Mesenchymal stem cell (in vitro differentiated cells and primary cell): ENCODE measurements around the gene NPHP4.

Experiments used
- DNase-seq: peaks from one replicate; pipeline ENCODE4 v3.0.0-alpha.2; 2013
- H2AFZ ChIP-seq: one replicate; pipeline ENCODE4 v1.6.1; 2013; ENCODE audit warnings: low read depth, mild to moderate bottlenecking, control low read depth, inconsistent platforms, low read length, moderate library complexity
- H2AK5ac ChIP-seq: 2 replicates; pipeline ENCODE4 v1.6.1; 2013; ENCODE audit warnings: low read length, moderate library complexity, mild to moderate bottlenecking, inconsistent platforms; ENCODE audit not compliant: severe bottlenecking
- H2BK120ac ChIP-seq: one replicate; pipeline ENCODE4 v1.6.1; 2013; ENCODE audit warnings: low read depth, mild to moderate bottlenecking, inconsistent platforms, low read length, moderate library complexity
- H2BK12ac ChIP-seq, 2 experiments: one replicate each; pipeline ENCODE4 v1.6.1; 2013; ENCODE audit warnings: inconsistent platforms in 2 of 2, low read length in 2 of 2, mild to moderate bottlenecking in 2 of 2, moderate library complexity in 2 of 2, control low read depth in 1 of 2
- H2BK15ac ChIP-seq: one replicate; pipeline ENCODE4 v1.6.1; 2013; ENCODE audit warnings: mild to moderate bottlenecking, low read depth, inconsistent platforms; ENCODE audit not compliant: poor library complexity, severe bottlenecking
- H2BK5ac ChIP-seq: 2 replicates; pipeline ENCODE4 v1.6.1; 2013; ENCODE audit warnings: low read depth, mild to moderate bottlenecking, low read length, control low read depth, inconsistent platforms; ENCODE audit not compliant: poor library complexity, severe bottlenecking
- H3K14ac ChIP-seq, 2 experiments: one replicate each; pipeline ENCODE4 v1.6.1; 2013; ENCODE audit warnings: inconsistent platforms in 2 of 2, low read length in 2 of 2, control low read depth in 1 of 2, mild to moderate bottlenecking in 1 of 2, moderate library complexity in 1 of 2
- H3K18ac ChIP-seq, 2 experiments: one replicate each; pipeline ENCODE4 v1.6.1; 2013; ENCODE audit warnings: inconsistent platforms in 2 of 2, low read length in 2 of 2, control low read depth in 1 of 2, low read depth in 1 of 2, mild to moderate bottlenecking in 1 of 2
- H3K23ac ChIP-seq, 2 experiments: one replicate each; pipeline ENCODE4 v1.6.1; 2013; ENCODE audit warnings: inconsistent platforms in 2 of 2, low read length in 2 of 2, mild to moderate bottlenecking in 2 of 2, moderate library complexity in 2 of 2, control low read depth in 1 of 2
- H3K27ac ChIP-seq: 2 replicates; pipeline ENCODE4 v1.5.1; 2013; ENCODE audit warnings: mild to moderate bottlenecking, moderate library complexity, low read length, control low read depth, inconsistent platforms; ENCODE audit not compliant: poor library complexity, severe bottlenecking
- H3K27me3 ChIP-seq, 2 experiments: 2 replicates each; pipeline versions ENCODE4 v1.6.1 to v1.7.0; 2013; ENCODE audit warnings: low read length in 2 of 2, mild to moderate bottlenecking in 2 of 2, moderate library complexity in 2 of 2, control low read depth in 1 of 2, inconsistent platforms in 1 of 2; ENCODE audit not compliant: control insufficient read depth in 1 of 2, insufficient read depth in 1 of 2
- H3K36me3 ChIP-seq, 2 experiments: 2 replicates each; pipeline versions ENCODE4 v1.6.1 to v1.7.0; 2013; ENCODE audit warnings: low read length in 2 of 2, control low read depth in 1 of 2, inconsistent platforms in 1 of 2, low read depth in 1 of 2, mild to moderate bottlenecking in 1 of 2; ENCODE audit not compliant: insufficient read depth in 2 of 2, control insufficient read depth in 1 of 2
- H3K4ac ChIP-seq, 2 experiments: one replicate each; pipeline ENCODE4 v1.6.1; 2013; ENCODE audit warnings: inconsistent platforms in 2 of 2, low read length in 2 of 2, mild to moderate bottlenecking in 2 of 2, moderate library complexity in 2 of 2, control low read depth in 1 of 2, low read depth in 1 of 2
- H3K4me1 ChIP-seq: 2 replicates; pipeline ENCODE4 v1.6.1; 2013; ENCODE audit warnings: low read depth, low read length, control low read depth; ENCODE audit not compliant: control insufficient read depth, insufficient read depth
- H3K4me2 ChIP-seq: 2 replicates; pipeline ENCODE4 v1.6.1; 2013; ENCODE audit warnings: low read length, mild to moderate bottlenecking, inconsistent platforms; ENCODE audit not compliant: poor library complexity, severe bottlenecking
- H3K4me3 ChIP-seq, 2 experiments: 2 replicates each; pipeline versions ENCODE4 v1.5.1 to v1.7.0; 2013; ENCODE audit warnings: low read length in 2 of 2, mild to moderate bottlenecking in 2 of 2, control low read depth in 1 of 2, low read depth in 1 of 2; ENCODE audit not compliant: insufficient read depth in 1 of 2
- H3K79me1 ChIP-seq: replicated peaks from 2 replicates; pipeline ENCODE4 v1.6.1; 2013; ENCODE audit warnings: mild to moderate bottlenecking, control low read depth, low read length, inconsistent platforms; ENCODE audit not compliant: poor library complexity, severe bottlenecking
- H3K9ac ChIP-seq: 2 replicates; pipeline ENCODE4 v1.7.0; 2013; ENCODE audit warnings: mild to moderate bottlenecking, low read length, moderate library complexity
- H3K9me3 ChIP-seq: 2 replicates; pipeline ENCODE4 v1.7.0; 2013; ENCODE audit warnings: mild to moderate bottlenecking, low read length; ENCODE audit not compliant: control insufficient read depth
- H4K8ac ChIP-seq: one replicate; pipeline ENCODE4 v1.6.1; 2013; ENCODE audit warnings: inconsistent platforms, mild to moderate bottlenecking, low read length, moderate library complexity
- H4K91ac ChIP-seq: one replicate; pipeline ENCODE4 v1.6.1; 2013; ENCODE audit warnings: mild to moderate bottlenecking, low read length, inconsistent platforms
- WGBS: methylation state at CpG from one replicate; pipeline ENCODE4 v1.1.7; 2013; ENCODE audit warnings: mixed read lengths; 5-methylcytosine and 5-hydroxymethylcytosine counted together

NPHP4 gene

DNA sequence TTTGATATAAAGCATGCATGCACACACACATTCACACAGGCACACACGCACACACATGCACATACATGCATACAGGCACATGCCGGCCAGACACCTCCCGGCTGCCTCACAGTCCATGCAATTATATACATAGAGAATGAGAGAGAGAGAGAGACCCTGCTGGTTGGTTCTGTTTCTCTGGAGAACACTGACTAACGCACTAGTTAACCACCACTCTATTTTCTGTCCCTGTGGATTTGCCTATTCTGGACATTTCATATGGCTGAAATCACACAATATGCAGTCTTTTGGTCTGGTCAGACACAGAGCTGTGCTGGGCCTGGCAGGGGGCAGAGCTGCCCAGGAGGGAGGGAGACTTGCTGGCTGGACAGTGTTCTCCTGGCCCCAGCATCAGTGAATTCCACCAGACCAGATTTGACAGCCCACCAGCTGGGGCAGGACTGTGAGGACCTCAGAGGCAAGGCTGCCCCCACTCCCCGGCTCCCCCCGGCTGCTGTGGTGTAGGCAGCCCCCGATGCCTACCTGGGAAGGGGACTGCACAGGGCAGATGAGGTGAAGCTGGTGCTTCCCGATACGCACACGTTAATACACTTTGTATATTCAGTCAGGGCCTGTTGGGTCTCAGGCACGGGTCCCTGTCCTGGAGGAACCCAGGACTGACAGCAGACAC lies 152.2 kb downstream of the NPHP4 start:
- Histone ChIP-seq H3K4me2 (no peak overlapping the region), H3K4ac (no peak overlapping the region), H2BK120ac (no peak overlapping the region), H3K18ac (no peak overlapping the region), H3K14ac (no peak overlapping the region), H2BK5ac (no peak overlapping the region), H3K4me1 (no peaks in the 10 kb centered on the region), H3K27me3 (peaks cover 4 to 44% of the 10 kb centered on the region in 2 experiments), H2AFZ (no peak overlapping the region), H2BK15ac (no peak overlapping the region), H3K9ac (no peak overlapping the region), H2BK12ac (no peak overlapping the region), H3K4me3 (no peak overlapping the region), H4K91ac (no peak overlapping the region), H3K79me1 (no peaks in the 10 kb centered on the region), H3K27ac (no peak overlapping the region), H2AK5ac (no peak overlapping the region), H3K23ac (no peak overlapping the region), H4K8ac (no peak overlapping the region), H3K36me3 (no peaks in the 10 kb centered on the region), H3K9me3 (no peaks in the 10 kb centered on the region)
- WGBS, result 85% methylated on average over 11 of the region's 11 CpGs
- no peak for DNase-seq

DNA sequence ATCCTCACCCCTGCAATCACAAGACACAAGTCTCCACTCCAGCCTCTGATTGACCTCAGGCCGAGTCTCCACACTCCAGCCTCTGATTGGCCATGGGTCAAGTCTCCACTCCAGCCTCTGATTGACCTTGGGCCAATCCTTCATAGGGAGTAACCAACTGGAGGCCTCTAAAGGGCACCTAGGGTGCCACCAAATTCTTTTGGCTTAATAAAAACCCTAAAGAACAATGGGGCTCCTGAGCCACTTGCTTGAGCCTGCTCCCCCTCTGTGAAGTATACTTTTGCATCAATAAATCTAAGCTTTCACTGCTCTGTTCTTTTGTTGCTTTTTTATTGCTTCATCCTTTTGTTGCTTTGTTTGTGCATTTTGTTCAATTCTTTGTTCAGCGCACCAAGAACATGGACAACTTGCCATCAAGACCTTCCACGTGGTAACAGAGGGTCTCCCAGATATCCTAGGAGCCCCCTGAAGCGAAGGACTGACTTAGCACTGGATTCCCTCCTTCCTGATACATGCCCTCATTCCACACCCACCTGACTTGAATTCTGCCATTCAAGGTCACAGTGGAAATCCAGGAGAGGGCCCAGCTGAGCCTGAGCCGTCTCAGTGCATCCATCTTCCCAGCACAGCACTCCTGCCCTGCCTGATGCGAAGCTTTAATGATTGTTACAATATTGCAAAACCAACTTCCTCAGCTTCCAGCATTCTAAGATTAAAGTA lies 152.9 kb downstream of the NPHP4 start:
- no peaks in the 10 kb centered on the region for H3K36me3 ChIP-seq
- no peak overlapping the region for H3K14ac ChIP-seq
- H3K4me3 ChIP-seq, result no peak overlapping the region
- H2BK120ac ChIP-seq, result no peak overlapping the region
- H3K4ac ChIP-seq, result no peak overlapping the region
- H3K23ac ChIP-seq, result no peak overlapping the region
- no peak overlapping the region for H3K9ac ChIP-seq
- no peak overlapping the region for H4K8ac ChIP-seq
- no peak for DNase-seq
- no peak overlapping the region for H3K4me2 ChIP-seq
- peaks cover 4 to 42% of the 10 kb centered on the region in 2 experiments for H3K27me3 ChIP-seq
- H3K27ac ChIP-seq, result no peak overlapping the region
- no peaks in the 10 kb centered on the region for H3K4me1 ChIP-seq
- no peak overlapping the region for H2BK12ac ChIP-seq
- no peak overlapping the region for H2BK15ac ChIP-seq
- no peak overlapping the region for H3K18ac ChIP-seq
- no peak overlapping the region for H2BK5ac ChIP-seq
- H3K79me1 ChIP-seq, result no peaks in the 10 kb centered on the region
- no peak overlapping the region for H2AFZ ChIP-seq
- H2AK5ac ChIP-seq, result no peak overlapping the region
- H4K91ac ChIP-seq, result no peak overlapping the region
- H3K9me3 ChIP-seq, result no peaks in the 10 kb centered on the region
- WGBS, result 64% methylated on average over 6 of the region's 6 CpGs

DNA sequence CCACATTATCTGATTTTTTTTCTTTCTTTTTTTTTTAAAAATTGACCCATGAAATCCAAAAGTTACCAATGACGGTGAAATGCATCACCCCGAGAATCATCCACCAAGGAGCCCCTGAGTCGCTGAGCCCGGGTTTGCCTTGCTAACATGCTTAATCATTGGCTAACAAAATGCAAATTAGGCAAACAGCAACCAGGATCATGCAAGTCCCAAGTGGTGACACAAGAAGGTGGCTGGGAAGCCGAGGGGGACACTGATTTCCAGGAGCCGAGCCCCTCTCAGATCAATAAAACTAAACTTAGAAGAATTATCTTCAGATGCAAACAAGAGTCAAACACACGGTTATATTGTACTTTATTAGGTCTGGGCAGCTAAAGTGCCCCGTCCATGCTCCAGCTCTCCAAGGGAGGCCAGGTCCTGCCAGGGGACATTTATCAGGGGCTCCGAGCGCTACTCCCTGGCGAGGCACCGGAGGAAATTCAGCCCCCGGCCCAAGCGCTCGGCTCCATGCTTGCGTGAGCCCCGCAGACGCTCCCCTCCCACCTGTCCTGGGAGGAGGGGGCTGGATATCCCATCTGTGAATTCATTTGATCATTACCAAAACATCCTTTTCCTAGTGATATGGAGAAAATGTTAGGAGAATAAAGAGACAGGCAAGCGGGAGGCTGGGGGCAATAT lies 154.1 kb downstream of the NPHP4 start:
- Histone ChIP-seq H2AK5ac (no peak overlapping the region), H3K4me2 (no peak overlapping the region), H3K27me3 (peaks cover 4 to 38% of the 10 kb centered on the region in 2 experiments), H3K36me3 (no peaks in the 10 kb centered on the region), H3K9me3 (no peaks in the 10 kb centered on the region), H3K18ac (no peak overlapping the region), H3K79me1 (no peaks in the 10 kb centered on the region), H3K27ac (no peak overlapping the region), H3K23ac (no peak overlapping the region), H4K8ac (no peak overlapping the region), H3K4me1 (no peaks in the 10 kb centered on the region), H4K91ac (no peak overlapping the region), H3K9ac (no peak overlapping the region), H2BK5ac (no peak overlapping the region), H3K4me3 (no peak overlapping the region), H3K14ac (no peak overlapping the region), H2AFZ (no peak overlapping the region), H2BK15ac (no peak overlapping the region), H2BK120ac (no peak overlapping the region), H2BK12ac (no peak overlapping the region), H3K4ac (no peak overlapping the region)
- DNase-seq, result no peak
- WGBS, result 82% methylated on average over 11 of the region's 19 CpGs

DNA sequence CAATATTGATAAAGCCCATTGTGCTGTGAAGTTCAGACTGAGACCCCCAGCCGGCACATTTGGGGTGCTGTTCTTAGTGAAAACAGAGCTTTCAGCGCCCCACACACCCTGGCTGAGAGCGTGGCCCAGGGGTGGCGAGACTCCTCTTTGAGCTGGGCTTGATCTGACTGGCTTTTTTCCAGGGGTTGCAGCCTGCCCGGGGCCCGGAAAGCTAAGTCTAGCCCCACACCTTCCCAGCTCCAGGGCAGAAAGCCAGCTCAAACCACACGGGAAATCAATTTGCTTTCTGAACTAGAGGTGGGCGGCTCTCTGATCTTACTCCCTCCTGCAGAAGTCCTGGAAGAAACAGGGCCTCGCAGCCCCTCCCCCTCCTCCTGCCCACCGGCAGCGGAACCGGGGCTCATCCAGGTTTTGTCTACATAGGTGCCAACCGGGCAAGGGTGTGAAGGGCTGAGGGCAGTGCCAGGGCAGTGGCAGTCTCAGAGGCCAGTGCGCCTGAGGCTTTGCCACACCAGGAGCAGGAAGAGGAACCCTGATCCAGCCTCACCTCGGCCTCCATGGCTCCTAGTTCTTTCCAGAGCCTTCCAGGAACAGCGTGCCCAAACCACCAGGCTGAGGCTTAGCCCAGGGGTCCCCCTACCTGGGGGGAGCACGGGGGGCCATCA lies 155.3 kb downstream of the NPHP4 start:
- 76% methylated on average over 17 of the region's 17 CpGs for WGBS
- no peak overlapping the region for H3K4me3 ChIP-seq
- no peak overlapping the region for H2BK5ac ChIP-seq
- H3K4me2 ChIP-seq, result no peak overlapping the region
- no peak overlapping the region for H3K27ac ChIP-seq
- H4K91ac ChIP-seq, result no peak overlapping the region
- no peaks in the 10 kb centered on the region for H3K4me1 ChIP-seq
- H3K14ac ChIP-seq, result no peak overlapping the region
- no peaks in the 10 kb centered on the region for H3K9me3 ChIP-seq
- H3K36me3 ChIP-seq, result no peaks in the 10 kb centered on the region
- H3K27me3 ChIP-seq, result peaks cover 4 to 38% of the 10 kb centered on the region in 2 experiments
- H2AFZ ChIP-seq, result no peak overlapping the region
- H3K23ac ChIP-seq, result no peak overlapping the region
- no peak overlapping the region for H3K4ac ChIP-seq
- no peak overlapping the region for H2AK5ac ChIP-seq
- no peak overlapping the region for H2BK12ac ChIP-seq
- no peak overlapping the region for H2BK120ac ChIP-seq
- H4K8ac ChIP-seq, result no peak overlapping the region
- no peak overlapping the region for H3K18ac ChIP-seq
- H2BK15ac ChIP-seq, result no peak overlapping the region
- H3K79me1 ChIP-seq, result no peaks in the 10 kb centered on the region
- DNase-seq, result no peak
- H3K9ac ChIP-seq, result no peak overlapping the region
